ENCODE data around the gene ZBTB17.
A peak's percentile ranks its signal among the peaks of the same experiment; 100 is the strongest.

ZBTB17 gene

GRCh38 chr1:15938628-15939161 lies 37.2 kb downstream of the ZBTB17 start:
- TF ChIP-seq, protein P1, sequence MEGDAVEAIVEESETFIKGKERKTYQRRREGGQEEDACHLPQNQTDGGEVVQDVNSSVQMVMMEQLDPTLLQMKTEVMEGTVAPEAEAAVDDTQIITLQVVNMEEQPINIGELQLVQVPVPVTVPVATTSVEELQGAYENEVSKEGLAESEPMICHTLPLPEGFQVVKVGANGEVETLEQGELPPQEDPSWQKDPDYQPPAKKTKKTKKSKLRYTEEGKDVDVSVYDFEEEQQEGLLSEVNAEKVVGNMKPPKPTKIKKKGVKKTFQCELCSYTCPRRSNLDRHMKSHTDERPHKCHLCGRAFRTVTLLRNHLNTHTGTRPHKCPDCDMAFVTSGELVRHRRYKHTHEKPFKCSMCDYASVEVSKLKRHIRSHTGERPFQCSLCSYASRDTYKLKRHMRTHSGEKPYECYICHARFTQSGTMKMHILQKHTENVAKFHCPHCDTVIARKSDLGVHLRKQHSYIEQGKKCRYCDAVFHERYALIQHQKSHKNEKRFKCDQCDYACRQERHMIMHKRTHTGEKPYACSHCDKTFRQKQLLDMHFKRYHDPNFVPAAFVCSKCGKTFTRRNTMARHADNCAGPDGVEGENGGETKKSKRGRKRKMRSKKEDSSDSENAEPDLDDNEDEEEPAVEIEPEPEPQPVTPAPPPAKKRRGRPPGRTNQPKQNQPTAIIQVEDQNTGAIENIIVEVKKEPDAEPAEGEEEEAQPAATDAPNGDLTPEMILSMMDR (conservative IDR thresholded peaks at IDR 0.05; ENCODE audit: control insufficient read depth, insufficient read depth, low read depth, low read length): no peak
- DNase-seq (ENCODE audit: low read depth): no peak
- H3K4me3 ChIP-seq (ENCODE audit: control insufficient read depth, low read depth, low read length): no peak overlapping the region

- H3K4me3 ChIP-seq (ENCODE audit: control insufficient read depth, low read depth, low read length): no peak overlapping the region
- TF ChIP-seq, protein P1 (conservative IDR thresholded peaks at IDR 0.05; ENCODE audit: control insufficient read depth, insufficient read depth, low read depth, low read length): no peak
Measured at GRCh38 chr1:15937706-15938168, 38.2 kb downstream of the ZBTB17 start.

DNA sequence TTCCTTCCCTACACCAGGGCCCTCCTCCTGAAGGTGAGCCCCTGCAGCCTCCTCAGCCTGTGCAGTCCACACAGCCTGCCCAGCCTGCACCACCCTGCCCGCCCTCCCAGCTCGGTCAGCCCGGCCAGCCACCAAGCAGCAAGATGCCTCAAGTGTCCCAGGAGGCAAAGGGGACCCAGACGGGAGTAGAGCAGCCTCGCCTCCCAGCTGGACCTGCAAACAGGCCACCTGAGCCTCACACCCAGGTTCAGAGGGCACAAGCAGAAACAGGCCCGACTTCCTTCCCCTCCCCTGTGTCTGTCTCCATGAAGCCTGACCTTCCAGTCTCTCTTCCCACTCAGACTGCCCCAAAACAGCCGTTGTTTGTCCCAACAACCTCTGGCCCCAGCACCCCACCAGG lies 38.8 kb downstream of the ZBTB17 start:
- TF ChIP-seq, protein P1 (conservative IDR thresholded peaks at IDR 0.05; ENCODE audit: control insufficient read depth, insufficient read depth, low read depth, low read length): no peak
- DNase-seq (ENCODE audit: low read depth): no peak
- no peak overlapping the region for H3K4me3 ChIP-seq (ENCODE audit: control insufficient read depth, low read depth, low read length)

More at GRCh38 chr1:15937706-15938168, 38.2 kb downstream of the ZBTB17 start:
- peak; percentile 45 for DNase-seq (ENCODE audit: low read depth)

DNA sequence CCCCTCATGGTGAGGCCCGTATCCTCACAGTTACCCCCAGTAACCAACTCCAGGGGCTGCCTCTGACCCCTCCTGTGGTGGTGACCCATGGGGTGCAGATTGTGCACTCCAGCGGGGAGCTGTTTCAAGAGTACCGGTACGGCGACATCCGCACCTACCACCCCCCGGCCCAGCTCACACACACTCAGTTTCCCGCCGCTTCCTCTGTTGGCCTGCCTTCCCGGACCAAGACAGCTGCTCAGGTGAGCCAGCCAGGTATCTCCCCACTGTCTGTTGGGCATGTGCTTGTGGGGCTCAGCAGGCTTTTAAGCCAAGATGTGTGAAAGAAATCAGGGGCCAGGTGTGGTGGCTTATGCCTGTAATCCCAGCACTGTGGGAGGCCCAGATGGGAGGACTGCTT lies 39.9 kb downstream of the ZBTB17 start:
- H3K4me3 ChIP-seq (ENCODE audit: control insufficient read depth, low read depth, low read length): no peak overlapping the region
- TF ChIP-seq, protein P1 (conservative IDR thresholded peaks at IDR 0.05; ENCODE audit: control insufficient read depth, insufficient read depth, low read depth, low read length): no peak
- DNase-seq (ENCODE audit: low read depth): no peak

GRCh38 chr1:15935056-15935950 lies 40.6 kb downstream of the ZBTB17 start:
- DNase-seq (ENCODE audit: low read depth): no peak
- TF ChIP-seq, protein P1 (conservative IDR thresholded peaks at IDR 0.05; ENCODE audit: control insufficient read depth, insufficient read depth, low read depth, low read length): no peak
- H3K4me3 ChIP-seq (ENCODE audit: control insufficient read depth, low read depth, low read length): no peak overlapping the region

- TF ChIP-seq, protein P1 (conservative IDR thresholded peaks at IDR 0.05; ENCODE audit: control insufficient read depth, insufficient read depth, low read depth, low read length): no peak
- H3K4me3 ChIP-seq (ENCODE audit: control insufficient read depth, low read depth, low read length): no peak overlapping the region
- DNase-seq (ENCODE audit: low read depth): no peak
Measured at GRCh38 chr1:15934211-15935055, 41.5 kb downstream of the ZBTB17 start.

Measured in fibroblast of mammary gland (primary cell).